GM23338 (cell line): Measurements from ENCODE around the gene MINDY4.

Experiments
- CREB1 ChIP-seq: fragments of 250-450 bp; sonication (Bioruptor Pico); IDR thresholded peaks from 2 replicates; pipeline ENCODE4 v1.5.0; 2020; ENCODE audit warnings: low read depth, mild to moderate bottlenecking, moderate library complexity
- EZH2 ChIP-seq: fragments of 200-600 bp; sonication (generic); IDR thresholded peaks from one replicate; pipeline ENCODE4 v1.8.0; 2017; ENCODE audit warnings: antibody characterized with exemption, mild to moderate bottlenecking, low read depth; ENCODE audit not compliant: unreplicated experiment
- TF ChIP-seq, protein P1 (sequence below), 2 experiments: fragments of 200-600 bp in 1 of 2; sonication (generic) in 1 of 2; conservative IDR thresholded peaks; 2 replicates each; pipeline versions ENCODE4 v1.5.1 to v1.6.1; 2016 to 2017; ENCODE audit warnings: antibody characterized with exemption in 2 of 2, low read depth in 2 of 2, mild to moderate bottlenecking in 2 of 2, moderate library complexity in 1 of 2
- TF ChIP-seq, protein P2 (sequence below): IDR thresholded peaks from one replicate; pipeline ENCODE4 v1.6.1; 2018; ENCODE audit warnings: antibody characterized with exemption; ENCODE audit not compliant: unreplicated experiment

DNA sequence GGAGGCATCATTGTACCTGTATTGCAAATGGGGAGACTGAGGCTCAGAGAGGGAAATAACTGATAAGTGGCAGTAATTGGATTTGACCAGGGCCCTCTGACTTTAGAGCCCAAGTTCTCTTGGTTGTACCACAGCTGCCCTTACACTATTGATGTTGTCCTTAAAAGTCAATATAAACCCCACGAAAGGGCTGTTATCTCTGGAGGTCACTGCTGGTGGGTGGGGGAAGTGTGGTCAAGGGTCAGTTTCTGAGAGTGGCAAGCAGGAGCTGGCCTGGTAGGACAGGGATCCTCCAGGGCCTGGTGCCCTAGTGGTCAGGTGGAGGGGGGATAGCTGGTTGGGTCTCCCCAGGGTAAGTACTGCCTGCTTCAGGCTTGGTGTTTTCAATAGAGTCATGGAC is 96.3 kb downstream of the MINDY4 start:
- TF ChIP-seq, protein P1, sequence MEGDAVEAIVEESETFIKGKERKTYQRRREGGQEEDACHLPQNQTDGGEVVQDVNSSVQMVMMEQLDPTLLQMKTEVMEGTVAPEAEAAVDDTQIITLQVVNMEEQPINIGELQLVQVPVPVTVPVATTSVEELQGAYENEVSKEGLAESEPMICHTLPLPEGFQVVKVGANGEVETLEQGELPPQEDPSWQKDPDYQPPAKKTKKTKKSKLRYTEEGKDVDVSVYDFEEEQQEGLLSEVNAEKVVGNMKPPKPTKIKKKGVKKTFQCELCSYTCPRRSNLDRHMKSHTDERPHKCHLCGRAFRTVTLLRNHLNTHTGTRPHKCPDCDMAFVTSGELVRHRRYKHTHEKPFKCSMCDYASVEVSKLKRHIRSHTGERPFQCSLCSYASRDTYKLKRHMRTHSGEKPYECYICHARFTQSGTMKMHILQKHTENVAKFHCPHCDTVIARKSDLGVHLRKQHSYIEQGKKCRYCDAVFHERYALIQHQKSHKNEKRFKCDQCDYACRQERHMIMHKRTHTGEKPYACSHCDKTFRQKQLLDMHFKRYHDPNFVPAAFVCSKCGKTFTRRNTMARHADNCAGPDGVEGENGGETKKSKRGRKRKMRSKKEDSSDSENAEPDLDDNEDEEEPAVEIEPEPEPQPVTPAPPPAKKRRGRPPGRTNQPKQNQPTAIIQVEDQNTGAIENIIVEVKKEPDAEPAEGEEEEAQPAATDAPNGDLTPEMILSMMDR (conservative IDR thresholded peaks at IDR 0.05; ENCODE audit: low read depth in 2 of 2) = no peak
- TF ChIP-seq CREB1 = no peak
- TF ChIP-seq EZH2 = no peak
- TF ChIP-seq, protein P2, sequence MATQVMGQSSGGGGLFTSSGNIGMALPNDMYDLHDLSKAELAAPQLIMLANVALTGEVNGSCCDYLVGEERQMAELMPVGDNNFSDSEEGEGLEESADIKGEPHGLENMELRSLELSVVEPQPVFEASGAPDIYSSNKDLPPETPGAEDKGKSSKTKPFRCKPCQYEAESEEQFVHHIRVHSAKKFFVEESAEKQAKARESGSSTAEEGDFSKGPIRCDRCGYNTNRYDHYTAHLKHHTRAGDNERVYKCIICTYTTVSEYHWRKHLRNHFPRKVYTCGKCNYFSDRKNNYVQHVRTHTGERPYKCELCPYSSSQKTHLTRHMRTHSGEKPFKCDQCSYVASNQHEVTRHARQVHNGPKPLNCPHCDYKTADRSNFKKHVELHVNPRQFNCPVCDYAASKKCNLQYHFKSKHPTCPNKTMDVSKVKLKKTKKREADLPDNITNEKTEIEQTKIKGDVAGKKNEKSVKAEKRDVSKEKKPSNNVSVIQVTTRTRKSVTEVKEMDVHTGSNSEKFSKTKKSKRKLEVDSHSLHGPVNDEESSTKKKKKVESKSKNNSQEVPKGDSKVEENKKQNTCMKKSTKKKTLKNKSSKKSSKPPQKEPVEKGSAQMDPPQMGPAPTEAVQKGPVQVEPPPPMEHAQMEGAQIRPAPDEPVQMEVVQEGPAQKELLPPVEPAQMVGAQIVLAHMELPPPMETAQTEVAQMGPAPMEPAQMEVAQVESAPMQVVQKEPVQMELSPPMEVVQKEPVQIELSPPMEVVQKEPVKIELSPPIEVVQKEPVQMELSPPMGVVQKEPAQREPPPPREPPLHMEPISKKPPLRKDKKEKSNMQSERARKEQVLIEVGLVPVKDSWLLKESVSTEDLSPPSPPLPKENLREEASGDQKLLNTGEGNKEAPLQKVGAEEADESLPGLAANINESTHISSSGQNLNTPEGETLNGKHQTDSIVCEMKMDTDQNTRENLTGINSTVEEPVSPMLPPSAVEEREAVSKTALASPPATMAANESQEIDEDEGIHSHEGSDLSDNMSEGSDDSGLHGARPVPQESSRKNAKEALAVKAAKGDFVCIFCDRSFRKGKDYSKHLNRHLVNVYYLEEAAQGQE = no peak
